OCI-LY3 (cell line): ENCODE data around the gene RHOB.

Experiments
- EZH2phosphoT487 ChIP-seq: fragments of 200-600 bp; shearing (Covaris generic); IDR thresholded peaks from 2 replicates; pipeline ENCODE4 v1.6.1; 2018; ENCODE audit warnings: antibody characterized with exemption, mixed run types, low read depth
- TF ChIP-seq, protein P1 (sequence below): fragments of 200-600, 300-600 bp; sonication (generic); IDR thresholded peaks from 2 replicates; pipeline ENCODE4 v1.5.1; 2014; ENCODE audit warnings: antibody characterized with exemption, low read length, low read depth

DNA sequence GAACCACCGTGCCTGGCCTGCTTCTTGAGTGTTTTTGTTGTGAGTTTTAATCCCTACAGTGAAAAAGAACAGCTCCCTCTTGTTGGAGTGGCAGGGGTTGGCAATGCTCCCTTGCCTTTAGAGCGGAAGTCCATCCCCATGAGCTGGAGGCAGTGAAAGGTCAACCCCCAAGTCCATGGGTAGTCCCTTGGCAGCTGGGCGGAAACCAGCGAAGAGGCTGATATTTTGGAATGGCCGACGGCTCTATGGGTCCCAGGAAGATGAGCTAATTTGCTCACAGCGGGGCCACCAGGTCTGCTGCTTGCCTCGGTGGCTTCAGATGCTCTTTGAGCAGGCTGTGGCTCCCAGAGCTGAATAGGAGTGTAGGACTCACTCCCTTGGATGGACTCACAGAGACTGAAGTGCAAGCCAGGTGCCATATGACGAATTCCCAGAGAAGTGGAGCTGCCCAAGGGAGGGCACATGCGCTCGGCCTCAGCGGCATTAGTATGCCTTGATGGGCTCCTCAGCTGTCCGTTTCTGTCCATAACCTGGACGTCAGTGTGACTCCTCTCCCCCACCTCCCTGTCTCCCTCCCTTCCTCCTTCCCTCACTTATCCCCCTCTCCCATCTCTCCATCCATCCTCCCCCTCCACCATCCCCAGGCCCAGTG, 25.4 kb upstream of the RHOB start:
- TF ChIP-seq, protein P1, sequence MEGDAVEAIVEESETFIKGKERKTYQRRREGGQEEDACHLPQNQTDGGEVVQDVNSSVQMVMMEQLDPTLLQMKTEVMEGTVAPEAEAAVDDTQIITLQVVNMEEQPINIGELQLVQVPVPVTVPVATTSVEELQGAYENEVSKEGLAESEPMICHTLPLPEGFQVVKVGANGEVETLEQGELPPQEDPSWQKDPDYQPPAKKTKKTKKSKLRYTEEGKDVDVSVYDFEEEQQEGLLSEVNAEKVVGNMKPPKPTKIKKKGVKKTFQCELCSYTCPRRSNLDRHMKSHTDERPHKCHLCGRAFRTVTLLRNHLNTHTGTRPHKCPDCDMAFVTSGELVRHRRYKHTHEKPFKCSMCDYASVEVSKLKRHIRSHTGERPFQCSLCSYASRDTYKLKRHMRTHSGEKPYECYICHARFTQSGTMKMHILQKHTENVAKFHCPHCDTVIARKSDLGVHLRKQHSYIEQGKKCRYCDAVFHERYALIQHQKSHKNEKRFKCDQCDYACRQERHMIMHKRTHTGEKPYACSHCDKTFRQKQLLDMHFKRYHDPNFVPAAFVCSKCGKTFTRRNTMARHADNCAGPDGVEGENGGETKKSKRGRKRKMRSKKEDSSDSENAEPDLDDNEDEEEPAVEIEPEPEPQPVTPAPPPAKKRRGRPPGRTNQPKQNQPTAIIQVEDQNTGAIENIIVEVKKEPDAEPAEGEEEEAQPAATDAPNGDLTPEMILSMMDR = no peak
- TF ChIP-seq EZH2phosphoT487 = no peak
